GM23248 (cell line): ENCODE data around the gene NTRK2.

Source experiments
- EZH2 ChIP-seq: fragments of 200-600 bp; sonication (generic); IDR thresholded peaks from 2 replicates; pipeline ENCODE4 v1.6.1; 2018; ENCODE audit warnings: antibody characterized with exemption, mild to moderate bottlenecking; ENCODE audit not compliant: insufficient read depth, poor library complexity, severe bottlenecking
- EZH2phosphoT487 ChIP-seq: fragments of 200-600 bp; sonication (generic); IDR thresholded peaks from 2 replicates; pipeline ENCODE4 v1.6.1; 2018; ENCODE audit warnings: antibody characterized with exemption, moderate library complexity, mild to moderate bottlenecking, low read depth; ENCODE audit not compliant: insufficient read depth

- TF ChIP-seq EZH2phosphoT487: no peak
- no peak for TF ChIP-seq EZH2
Observed at GRCh38 chr9:84862810-84863287, 193.3 kb downstream of the NTRK2 start.
